HepG2 (cell line): ENCODE measurements around the gene CEBPE. TPM values are rescaled to one million over a fixed set of nuclear protein-coding genes. Genes with fewer than 3 reads are reported as not detected.
A peak's percentile ranks its signal among the peaks of the same experiment; 100 is the strongest.

Experiments
- CCAR2 ChIP-seq: fragments of 200-400 bp; formaldehyde crosslinking; optimal IDR thresholded peaks from 2 replicates; pipeline ENCODE3; 2018; ENCODE audit warnings: low read depth, mild to moderate bottlenecking, low read length, moderate library complexity
- ETV5 ChIP-seq: IDR thresholded peaks from 2 replicates; pipeline ENCODE4 v1.6.1; 2018; ENCODE audit warnings: missing biosample characterization, missing genetic modification reagents, inconsistent platforms, borderline replicate concordance
- TCF12 ChIP-seq, 2 experiments: fragments of 450-650 bp in 1 of 2; sonication (generic) in 1 of 2; formaldehyde crosslinking in 1 of 2; IDR thresholded peaks; 2 replicates each; pipeline versions ENCODE4 v1.6.1 to v1.8.0; 2017 to 2022; ENCODE audit warnings: antibody characterized with exemption in 1 of 2, mild to moderate bottlenecking in 1 of 2, missing genetic modification reagents in 1 of 2, moderate library complexity in 1 of 2
- ZBTB42 ChIP-seq: sonication (generic); formaldehyde crosslinking; IDR thresholded peaks from 2 replicates; pipeline ENCODE4 v1.5.0; 2020; ENCODE audit warnings: mild to moderate bottlenecking, missing genetic modification reagents
- ZFP36L1 ChIP-seq: sonication (generic); formaldehyde crosslinking; IDR thresholded peaks from 2 replicates; pipeline ENCODE4 v1.8.0; 2022; ENCODE audit warnings: mild to moderate bottlenecking, missing genetic modification reagents, moderate library complexity
- ZNF7 ChIP-seq: IDR thresholded peaks from 2 replicates; pipeline ENCODE4 v1.6.1; 2016; ENCODE audit warnings: missing biosample characterization, missing genetic modification reagents
- polyA plus RNA-seq, 8 experiments: library from polyadenylated mRNA; depleted of rRNA in 3 of 8; stranded (reverse) in 7 of 8; unstranded in 1 of 8; fragments of >200 nt; fragmentation: Illumina TruSeq in 4 of 8; extraction: Trizol in 4 of 8; gene quantifications; 2 replicates each; pipeline versions ENCODE4 v1.2.1 to v1.2.3, GENCODE V29; 2011 to 2016; ENCODE audit warnings: low read depth in 4 of 8, missing spikeins in 1 of 8, mixed read lengths in 1 of 8; ENCODE audit not compliant: insufficient read depth in 1 of 8
- total RNA-seq, 5 experiments: library from RNA; depleted of rRNA; stranded (reverse); fragments of >200 nt; fragmentation: Illumina TruSeq; extraction: Trizol; gene quantifications; 2 replicates each; pipeline ENCODE4 v1.2.3, GENCODE V29; 2016; ENCODE audit warnings: low read depth in 1 of 5
- TF ChIP-seq, protein P1 (sequence below): sonication (generic); formaldehyde crosslinking; IDR thresholded peaks from one replicate; pipeline ENCODE4 v1.5.1; 2020; ENCODE audit warnings: mild to moderate bottlenecking, missing genetic modification reagents; ENCODE audit errors: not compliant biosample characterization
- TF ChIP-seq, protein P2 (sequence below): sonication (generic); formaldehyde crosslinking; IDR thresholded peaks from 2 replicates; pipeline ENCODE4 v1.4.0; 2020; ENCODE audit warnings: mild to moderate bottlenecking, missing genetic modification reagents
- TF ChIP-seq, protein P3 (sequence below): sonication (generic); formaldehyde crosslinking; IDR thresholded peaks from 2 replicates; pipeline ENCODE4 v1.5.1; 2020; ENCODE audit warnings: mild to moderate bottlenecking, missing genetic modification reagents, moderate library complexity
- TF ChIP-seq, protein P4 (sequence below): sonication (generic); formaldehyde crosslinking; IDR thresholded peaks from 2 replicates; pipeline ENCODE4 v1.8.0; 2022; ENCODE audit warnings: mild to moderate bottlenecking, missing genetic modification reagents; ENCODE audit not compliant: insufficient replicate concordance

Gene CEBPE
- total and polyA plus RNA-seq, 2 of the 13 experiments (the other 11 are each of a cell fraction or from before 2014, with no cell fraction given) = 0.09 to 0.11 TPM

DNA sequence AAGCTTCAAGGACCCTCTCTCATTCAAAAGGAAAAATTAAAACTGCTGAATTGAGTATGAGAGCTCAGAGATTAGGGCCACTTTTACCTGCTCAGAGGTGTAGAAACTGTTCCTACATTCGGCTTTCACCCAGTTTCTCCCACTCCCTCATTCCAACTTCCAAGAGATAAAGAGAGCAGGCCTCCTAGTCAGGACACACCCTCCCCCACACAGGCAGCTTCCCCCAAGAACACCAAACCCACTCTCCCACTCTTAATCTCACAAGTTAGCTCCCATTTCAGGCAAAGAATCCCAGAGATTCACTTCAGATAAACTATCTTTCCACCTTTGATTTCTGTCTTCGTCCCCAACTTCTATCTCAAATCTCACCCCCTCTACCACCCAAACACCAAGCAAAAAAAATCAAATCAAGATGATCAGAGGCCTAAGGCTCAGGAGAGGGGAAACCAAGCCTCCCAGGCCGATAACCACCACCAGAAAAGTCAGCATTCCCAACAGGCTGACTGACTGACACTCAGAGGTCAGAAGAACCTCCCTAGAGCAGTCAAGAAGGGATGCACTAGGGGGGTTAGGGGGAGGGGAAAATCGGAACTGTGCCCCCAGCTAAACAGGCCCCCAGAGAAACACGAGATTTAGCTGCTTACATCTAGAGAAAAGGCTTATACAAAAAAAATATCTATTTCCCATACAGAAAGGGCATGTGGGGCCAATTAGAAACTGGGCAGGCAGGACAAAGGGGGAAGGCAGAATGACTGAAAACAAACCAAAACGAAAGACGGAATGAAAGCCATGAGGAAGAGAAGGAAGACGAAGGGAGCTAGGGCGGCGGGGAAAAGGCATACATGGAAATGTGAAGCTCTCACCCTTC is 48.6 kb downstream of the CEBPE start (continued):
- TF ChIP-seq, protein P1, sequence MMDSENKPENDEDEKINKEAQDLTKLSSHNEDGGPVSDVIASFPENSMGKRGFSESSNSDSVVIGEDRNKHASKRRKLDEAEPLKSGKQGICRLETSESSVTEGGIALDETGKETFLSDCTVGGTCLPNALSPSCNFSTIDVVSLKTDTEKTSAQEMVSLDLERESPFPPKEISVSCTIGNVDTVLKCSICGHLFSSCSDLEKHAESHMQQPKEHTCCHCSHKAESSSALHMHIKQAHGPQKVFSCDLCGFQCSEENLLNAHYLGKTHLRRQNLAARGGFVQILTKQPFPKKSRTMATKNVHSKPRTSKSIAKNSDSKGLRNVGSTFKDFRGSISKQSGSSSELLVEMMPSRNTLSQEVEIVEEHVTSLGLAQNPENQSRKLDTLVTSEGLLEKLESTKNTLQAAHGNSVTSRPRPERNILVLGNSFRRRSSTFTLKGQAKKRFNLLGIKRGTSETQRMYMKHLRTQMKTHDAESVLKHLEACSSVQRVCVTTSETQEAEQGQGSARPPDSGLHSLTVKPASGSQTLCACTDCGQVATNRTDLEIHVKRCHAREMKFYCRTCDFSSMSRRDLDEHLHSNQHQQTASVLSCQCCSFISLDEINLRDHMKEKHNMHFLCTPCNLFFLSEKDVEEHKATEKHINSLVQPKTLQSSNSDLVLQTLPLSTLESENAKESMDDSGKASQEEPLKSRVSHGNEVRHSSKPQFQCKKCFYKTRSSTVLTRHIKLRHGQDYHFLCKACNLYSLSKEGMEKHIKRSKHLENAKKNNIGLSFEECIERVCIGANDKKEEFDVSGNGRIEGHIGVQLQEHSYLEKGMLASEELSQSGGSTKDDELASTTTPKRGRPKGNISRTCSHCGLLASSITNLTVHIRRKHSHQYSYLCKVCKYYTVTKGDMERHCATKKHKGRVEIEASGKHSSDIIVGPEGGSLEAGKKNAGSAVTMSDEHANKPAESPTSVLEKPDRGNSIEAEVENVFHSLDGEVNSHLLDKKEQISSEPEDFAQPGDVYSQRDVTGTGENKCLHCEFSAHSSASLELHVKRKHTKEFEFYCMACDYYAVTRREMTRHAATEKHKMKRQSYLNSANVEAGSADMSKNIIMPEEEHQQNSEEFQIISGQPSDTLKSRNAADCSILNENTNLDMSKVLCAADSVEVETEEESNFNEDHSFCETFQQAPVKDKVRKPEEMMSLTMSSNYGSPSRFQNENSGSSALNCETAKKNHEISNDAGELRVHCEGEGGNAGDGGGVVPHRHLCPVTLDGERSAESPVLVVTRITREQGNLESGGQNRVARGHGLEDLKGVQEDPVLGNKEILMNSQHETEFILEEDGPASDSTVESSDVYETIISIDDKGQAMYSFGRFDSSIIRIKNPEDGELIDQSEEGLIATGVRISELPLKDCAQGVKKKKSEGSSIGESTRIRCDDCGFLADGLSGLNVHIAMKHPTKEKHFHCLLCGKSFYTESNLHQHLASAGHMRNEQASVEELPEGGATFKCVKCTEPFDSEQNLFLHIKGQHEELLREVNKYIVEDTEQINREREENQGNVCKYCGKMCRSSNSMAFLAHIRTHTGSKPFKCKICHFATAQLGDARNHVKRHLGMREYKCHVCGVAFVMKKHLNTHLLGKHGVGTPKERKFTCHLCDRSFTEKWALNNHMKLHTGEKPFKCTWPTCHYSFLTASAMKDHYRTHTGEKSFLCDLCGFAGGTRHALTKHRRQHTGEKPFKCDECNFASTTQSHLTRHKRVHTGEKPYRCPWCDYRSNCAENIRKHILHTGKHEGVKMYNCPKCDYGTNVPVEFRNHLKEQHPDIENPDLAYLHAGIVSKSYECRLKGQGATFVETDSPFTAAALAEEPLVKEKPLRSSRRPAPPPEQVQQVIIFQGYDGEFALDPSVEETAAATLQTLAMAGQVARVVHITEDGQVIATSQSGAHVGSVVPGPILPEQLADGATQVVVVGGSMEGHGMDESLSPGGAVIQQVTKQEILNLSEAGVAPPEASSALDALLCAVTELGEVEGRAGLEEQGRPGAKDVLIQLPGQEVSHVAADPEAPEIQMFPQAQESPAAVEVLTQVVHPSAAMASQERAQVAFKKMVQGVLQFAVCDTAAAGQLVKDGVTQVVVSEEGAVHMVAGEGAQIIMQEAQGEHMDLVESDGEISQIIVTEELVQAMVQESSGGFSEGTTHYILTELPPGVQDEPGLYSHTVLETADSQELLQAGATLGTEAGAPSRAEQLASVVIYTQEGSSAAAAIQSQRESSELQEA (CRISPR knock-in tag) = peak; percentile 6
- no peak for TF ChIP-seq ZNF7
- no peak for TF ChIP-seq TCF12 (IDR thresholded peaks at IDR 0.05)
- no peak for TF ChIP-seq TCF12 (CRISPR knock-in tag; IDR thresholded peaks at IDR 0.05)
- TF ChIP-seq ETV5 (CRISPR knock-in tag) = 0 out of 2 replicates have a peak, but pooled peaks have one; percentile 10
- TF ChIP-seq ZBTB42 (CRISPR knock-in tag) = no peak
- TF ChIP-seq ZFP36L1 (CRISPR knock-in tag) = no peak
- TF ChIP-seq, protein P2, sequence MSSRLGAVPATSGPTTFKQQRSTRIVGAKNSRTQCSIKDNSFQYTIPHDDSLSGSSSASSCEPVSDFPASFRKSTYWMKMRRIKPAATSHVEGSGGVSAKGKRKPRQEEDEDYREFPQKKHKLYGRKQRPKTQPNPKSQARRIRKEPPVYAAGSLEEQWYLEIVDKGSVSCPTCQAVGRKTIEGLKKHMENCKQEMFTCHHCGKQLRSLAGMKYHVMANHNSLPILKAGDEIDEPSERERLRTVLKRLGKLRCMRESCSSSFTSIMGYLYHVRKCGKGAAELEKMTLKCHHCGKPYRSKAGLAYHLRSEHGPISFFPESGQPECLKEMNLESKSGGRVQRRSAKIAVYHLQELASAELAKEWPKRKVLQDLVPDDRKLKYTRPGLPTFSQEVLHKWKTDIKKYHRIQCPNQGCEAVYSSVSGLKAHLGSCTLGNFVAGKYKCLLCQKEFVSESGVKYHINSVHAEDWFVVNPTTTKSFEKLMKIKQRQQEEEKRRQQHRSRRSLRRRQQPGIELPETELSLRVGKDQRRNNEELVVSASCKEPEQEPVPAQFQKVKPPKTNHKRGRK = no peak
- TF ChIP-seq, protein P3, sequence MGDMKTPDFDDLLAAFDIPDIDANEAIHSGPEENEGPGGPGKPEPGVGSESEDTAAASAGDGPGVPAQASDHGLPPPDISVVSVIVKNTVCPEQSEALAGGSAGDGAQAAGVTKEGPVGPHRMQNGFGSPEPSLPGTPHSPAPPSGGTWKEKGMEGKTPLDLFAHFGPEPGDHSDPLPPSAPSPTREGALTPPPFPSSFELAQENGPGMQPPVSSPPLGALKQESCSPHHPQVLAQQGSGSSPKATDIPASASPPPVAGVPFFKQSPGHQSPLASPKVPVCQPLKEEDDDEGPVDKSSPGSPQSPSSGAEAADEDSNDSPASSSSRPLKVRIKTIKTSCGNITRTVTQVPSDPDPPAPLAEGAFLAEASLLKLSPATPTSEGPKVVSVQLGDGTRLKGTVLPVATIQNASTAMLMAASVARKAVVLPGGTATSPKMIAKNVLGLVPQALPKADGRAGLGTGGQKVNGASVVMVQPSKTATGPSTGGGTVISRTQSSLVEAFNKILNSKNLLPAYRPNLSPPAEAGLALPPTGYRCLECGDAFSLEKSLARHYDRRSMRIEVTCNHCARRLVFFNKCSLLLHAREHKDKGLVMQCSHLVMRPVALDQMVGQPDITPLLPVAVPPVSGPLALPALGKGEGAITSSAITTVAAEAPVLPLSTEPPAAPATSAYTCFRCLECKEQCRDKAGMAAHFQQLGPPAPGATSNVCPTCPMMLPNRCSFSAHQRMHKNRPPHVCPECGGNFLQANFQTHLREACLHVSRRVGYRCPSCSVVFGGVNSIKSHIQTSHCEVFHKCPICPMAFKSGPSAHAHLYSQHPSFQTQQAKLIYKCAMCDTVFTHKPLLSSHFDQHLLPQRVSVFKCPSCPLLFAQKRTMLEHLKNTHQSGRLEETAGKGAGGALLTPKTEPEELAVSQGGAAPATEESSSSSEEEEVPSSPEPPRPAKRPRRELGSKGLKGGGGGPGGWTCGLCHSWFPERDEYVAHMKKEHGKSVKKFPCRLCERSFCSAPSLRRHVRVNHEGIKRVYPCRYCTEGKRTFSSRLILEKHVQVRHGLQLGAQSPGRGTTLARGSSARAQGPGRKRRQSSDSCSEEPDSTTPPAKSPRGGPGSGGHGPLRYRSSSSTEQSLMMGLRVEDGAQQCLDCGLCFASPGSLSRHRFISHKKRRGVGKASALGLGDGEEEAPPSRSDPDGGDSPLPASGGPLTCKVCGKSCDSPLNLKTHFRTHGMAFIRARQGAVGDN = no peak
- TF ChIP-seq CCAR2 = no peak
- TF ChIP-seq, protein P4, sequence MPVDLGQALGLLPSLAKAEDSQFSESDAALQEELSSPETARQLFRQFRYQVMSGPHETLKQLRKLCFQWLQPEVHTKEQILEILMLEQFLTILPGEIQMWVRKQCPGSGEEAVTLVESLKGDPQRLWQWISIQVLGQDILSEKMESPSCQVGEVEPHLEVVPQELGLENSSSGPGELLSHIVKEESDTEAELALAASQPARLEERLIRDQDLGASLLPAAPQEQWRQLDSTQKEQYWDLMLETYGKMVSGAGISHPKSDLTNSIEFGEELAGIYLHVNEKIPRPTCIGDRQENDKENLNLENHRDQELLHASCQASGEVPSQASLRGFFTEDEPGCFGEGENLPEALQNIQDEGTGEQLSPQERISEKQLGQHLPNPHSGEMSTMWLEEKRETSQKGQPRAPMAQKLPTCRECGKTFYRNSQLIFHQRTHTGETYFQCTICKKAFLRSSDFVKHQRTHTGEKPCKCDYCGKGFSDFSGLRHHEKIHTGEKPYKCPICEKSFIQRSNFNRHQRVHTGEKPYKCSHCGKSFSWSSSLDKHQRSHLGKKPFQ (CRISPR knock-in tag) = no peak
